ENCODE measurements around the gene SCD. TPM values are rescaled to one million over a fixed set of nuclear protein-coding genes. Genes with fewer than 3 reads are reported as not detected.

Gene SCD
- total and polyA plus RNA-seq, 2 donors (not counting 1 experiment from before 2014, with no cell fraction given), result 0.89 to 5.1 TPM

DNA sequence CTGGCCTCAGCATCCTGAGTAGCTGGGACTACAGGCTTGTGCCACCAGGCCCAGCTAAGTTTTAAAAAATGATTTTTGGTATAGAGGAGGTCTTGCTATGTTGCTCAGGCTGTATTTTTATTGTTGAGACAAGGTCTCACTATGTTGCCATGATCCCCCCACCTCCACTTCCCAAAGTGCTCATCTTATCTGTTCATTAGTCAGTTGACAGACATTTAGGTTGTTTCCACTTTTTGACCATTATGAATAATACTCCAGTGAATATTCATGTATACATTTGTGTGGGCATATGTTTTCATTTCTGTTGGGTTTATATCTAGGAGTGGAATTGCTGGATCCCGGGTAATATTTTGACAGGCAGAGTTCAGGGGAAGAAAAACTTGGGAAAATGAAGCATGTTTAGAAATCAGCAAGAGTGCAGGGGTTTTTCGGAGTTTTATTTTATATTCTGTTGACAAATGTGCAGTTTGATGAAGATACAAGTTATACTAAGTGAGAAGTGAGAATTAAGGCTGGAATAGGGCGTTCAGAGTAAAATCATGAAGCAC lies 2.7 kb upstream of the SCD start:
- Histone ChIP-seq H3K9me3 (ENCODE audit: control extremely low read depth in 1 of 3, control insufficient read depth in 2 of 3, insufficient read depth in 1 of 3, low read length in 2 of 3) (no peaks in the 10 kb centered on the region), H3K9ac (ENCODE audit: low read length) (no peak overlapping the region), H3K36me3 (replicated peaks in 1 of 2; ENCODE audit: control extremely low read depth in 1 of 2, control insufficient read depth in 1 of 2, extremely low read depth in 1 of 2, insufficient read depth in 2 of 2, low read length in 1 of 2) (peaks cover 0 to 2% of the 10 kb centered on the region in 2 experiments), H3K27ac (ENCODE audit: low read length in 2 of 2) (no peak overlapping the region), H3K79me2 (ENCODE audit: control insufficient read depth, insufficient read depth, low read length) (no peaks in the 10 kb centered on the region), H3K4me1 (ENCODE audit: control insufficient read depth in 2 of 2, insufficient read depth in 2 of 2, low read length in 2 of 2) (peaks cover 23 to 34% of the 10 kb centered on the region in 2 donors), H3K27me3 (replicated peaks in 1 of 4; ENCODE audit: control extremely low read depth in 1 of 4, control insufficient read depth in 3 of 4, insufficient read depth in 4 of 4, low read length in 3 of 4) (peaks cover 0 to 8% (median 0%) of the 10 kb centered on the region in 4 experiments), H4K20me1 (ENCODE audit: control insufficient read depth, insufficient read depth, low read length, poor library complexity, severe bottlenecking) (no peaks in the 10 kb centered on the region), H3K4me2 (replicated peaks; ENCODE audit: low read depth, low read length, poor library complexity, severe bottlenecking) (no peak overlapping the region), H3K4me3 (ENCODE audit: control extremely low read depth in 1 of 5, extremely low read depth in 1 of 5, insufficient read depth in 1 of 5, low read depth in 2 of 5, low read length in 4 of 5) (no peak overlapping the region), H2AFZ (ENCODE audit: insufficient read depth, low read depth, low read length, poor library complexity, severe bottlenecking) (no peak overlapping the region)
- H3K4me1 Mint-ChIP-seq, result peaks cover 37% of the 10 kb centered on the region
- TF ChIP-seq EZH2 (IDR thresholded peaks at IDR 0.05; ENCODE audit: borderline replicate concordance, insufficient read depth, low read depth, low read length, poor library complexity, severe bottlenecking), result no peak
- TF ChIP-seq CTCF (IDR thresholded peaks at IDR 0.05), result no peak
- H3K4me3 Mint-ChIP-seq, result peak overlapping the region; percentile 3
- no peaks in the 10 kb centered on the region for H3K9me3 Mint-ChIP-seq (ENCODE audit: insufficient read depth)
- no peaks in the 10 kb centered on the region for H3K27me3 Mint-ChIP-seq
- DNase-seq (no peak), ATAC-seq (ENCODE audit: low read depth) (no peak)
- ChIA-PET POLR2A (interaction anchor here (0.6 kb wide), 1 partner anchor 12 kb away, joined by 4 read pairs; no protein-coding TSS in a partner anchor), CTCF (interaction anchor here (1.0 to 12.4 kb wide), 3 partner anchors 87 to 174 kb away, joined by 5 to 218 read pairs (median 6); no protein-coding TSS in a partner anchor)
- WGBS (ENCODE audit: insufficient coverage), result 93% methylated on average over 2 of the region's 3 CpGs
- intact Hi-C loops (cut with micrococcal nuclease), result no loop called here
- H3K27ac Mint-ChIP-seq, result no peak overlapping the region

All from B cell (primary cell).